GM18505 (cell line): ENCODE measurements around the gene ZNF254.
"Not testable (repeated sequence)": the region's sequence is repeated elsewhere in the genome, so short reads cannot be mapped to it uniquely, and the experiment has no call there.

Experiments used
- ATAC-seq: cut with Tn5 transposase; IDR thresholded peaks from one replicate; pipeline ENCODE4 v1.9.1; 2021; ENCODE audit not compliant: unreplicated experiment
- POLR2A ChIP-seq: IDR thresholded peaks from 4 replicates; pipeline ENCODE4 v1.6.1; 2011; ENCODE audit warnings: borderline replicate concordance; ENCODE audit not compliant: insufficient read depth, insufficient read length; ENCODE audit errors: extremely low read depth

Gene ZNF254

DNA sequence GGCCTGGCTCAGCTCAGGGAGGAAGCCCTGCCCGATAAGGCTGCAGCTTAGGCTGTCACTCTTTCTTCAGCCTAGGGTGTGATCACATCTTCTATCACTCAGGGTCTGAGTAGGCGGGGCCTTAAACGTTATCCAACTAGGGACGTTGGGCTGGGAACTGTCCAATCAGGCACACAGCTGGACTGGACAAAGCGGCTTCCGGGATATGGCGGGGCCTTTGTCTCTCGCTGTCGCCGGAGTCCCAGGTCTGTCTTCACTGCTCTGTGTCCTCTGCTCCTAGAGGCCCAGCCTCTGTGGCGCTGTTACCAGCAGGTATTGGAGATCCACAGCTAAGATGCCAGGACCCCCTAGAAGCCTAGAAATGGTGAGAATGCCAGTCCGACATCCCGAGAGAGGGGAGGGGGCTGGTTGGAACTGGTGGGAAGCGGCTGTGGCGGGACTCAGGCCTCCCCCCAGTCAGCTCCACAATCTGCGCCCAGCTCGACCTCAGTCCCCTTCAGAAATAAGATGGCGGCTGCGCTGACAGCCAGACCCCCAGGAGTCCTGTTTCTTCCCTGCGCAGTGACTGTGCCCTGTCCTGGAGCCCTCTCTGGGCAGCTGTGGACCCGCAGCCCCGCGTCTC lies at the start of gene ZNF254:
TSS of gene ZNF254 (plus strand) at position 214 of the 622 bp plus-strand sequence. CDS start at position 335, 121 bp downstream.
- TF ChIP-seq POLR2A = peak; percentile 93
- ATAC-seq = peak; percentile 100

DNA sequence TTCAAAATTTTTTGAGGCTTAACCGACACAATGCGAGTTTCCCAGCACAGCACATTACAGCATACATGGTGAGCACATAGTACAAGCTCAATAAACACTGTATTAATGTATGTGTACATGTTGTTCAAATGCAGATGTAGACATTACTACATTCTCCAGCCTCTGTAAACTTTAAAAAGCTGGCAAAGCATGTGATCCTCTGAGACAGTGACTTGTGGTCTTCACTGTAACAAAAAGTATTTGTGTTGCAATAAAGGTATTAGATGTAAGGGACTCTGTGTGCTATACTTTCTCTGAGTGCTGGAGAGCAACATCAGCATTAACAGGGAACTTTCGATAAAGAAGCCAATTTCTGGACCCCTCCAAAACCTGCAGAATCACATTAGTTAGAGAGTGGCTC lies 46.4 kb upstream of the ZNF254 start:
- ATAC-seq = no peak
- no peak for TF ChIP-seq POLR2A

DNA sequence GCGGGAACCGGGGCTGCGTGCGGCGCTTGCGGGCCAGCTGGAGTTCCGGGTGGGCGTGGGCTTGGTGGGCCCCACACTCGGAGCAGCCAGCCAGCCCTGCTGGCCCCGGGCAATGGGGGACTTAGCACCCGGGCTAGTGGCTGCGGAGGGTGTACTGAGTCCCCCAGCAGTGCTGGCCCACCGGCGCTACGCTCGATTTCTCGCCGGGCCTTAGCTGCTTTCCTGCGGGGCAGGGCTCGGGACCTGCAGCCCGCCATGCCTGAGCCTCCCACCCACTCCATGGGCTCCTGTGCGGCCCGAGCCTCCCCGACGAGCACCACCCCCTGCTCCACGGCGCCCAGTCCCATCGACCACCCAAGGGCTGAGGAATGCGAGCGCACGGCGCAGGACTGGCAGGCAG lies 45.7 kb upstream of the ZNF254 start:
- ATAC-seq = not testable (repeated sequence)

DNA sequence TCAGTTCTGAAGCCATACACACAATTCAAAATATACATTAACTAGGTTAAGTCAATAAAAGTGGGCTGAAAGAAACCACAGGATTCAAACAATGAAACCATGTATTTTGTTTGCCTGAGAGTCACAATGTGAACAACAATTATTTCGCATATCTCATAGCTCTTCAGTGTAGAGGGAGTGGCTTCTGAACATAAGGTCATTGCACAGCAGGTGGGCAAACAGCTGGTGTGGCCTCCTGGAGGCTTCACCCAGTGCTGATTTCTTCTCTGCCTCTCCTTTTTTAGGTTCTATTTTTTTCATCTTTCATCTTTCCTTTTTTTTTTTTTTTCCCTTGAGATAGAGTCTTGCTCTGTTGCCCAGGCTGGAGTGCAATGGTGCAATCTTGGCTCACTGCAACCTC lies 40.4 kb upstream of the ZNF254 start:
- no peak for ATAC-seq
- TF ChIP-seq POLR2A = no peak

DNA sequence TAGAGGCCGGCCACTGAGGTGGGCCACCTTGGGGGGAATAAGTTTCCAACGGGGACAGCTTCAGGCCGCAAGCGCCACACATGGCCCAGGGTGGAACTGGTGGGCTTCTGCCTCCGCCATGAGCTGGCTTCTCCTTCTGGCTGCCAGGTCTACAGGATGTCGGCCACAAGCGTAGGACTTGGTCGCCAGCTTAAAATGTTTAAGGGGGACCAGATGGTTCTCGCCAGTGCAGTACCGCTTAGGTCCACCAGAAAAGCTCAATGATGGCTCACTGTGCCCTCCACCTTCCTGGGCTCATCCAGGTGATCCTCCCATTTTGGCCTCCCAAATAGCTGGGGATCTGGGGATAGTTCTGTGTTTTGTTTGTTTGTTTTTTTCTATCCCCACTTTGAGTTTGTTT lies 38.7 kb upstream of the ZNF254 start:
- no peak for ATAC-seq
- no peak for TF ChIP-seq POLR2A

DNA sequence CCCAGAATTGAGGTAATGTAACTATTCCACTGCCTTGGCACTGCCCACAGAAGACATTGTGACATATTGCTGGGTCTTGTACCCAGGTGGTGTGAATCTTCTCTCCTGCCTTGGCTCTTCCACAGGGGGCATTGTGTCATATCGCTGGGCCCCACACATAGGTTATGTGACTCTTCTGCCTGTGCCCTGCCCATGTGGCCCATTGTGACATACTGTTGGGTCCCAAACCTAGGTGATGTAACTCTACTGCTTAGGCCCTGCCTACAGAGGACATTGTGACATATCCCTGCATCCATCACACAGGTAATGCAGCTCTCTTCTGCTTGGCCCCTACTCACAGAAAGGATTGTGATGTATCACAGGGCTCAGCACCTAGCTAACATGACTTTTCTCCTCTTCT lies 37.5 kb upstream of the ZNF254 start:
- no peak for ATAC-seq
- TF ChIP-seq POLR2A = no peak

DNA sequence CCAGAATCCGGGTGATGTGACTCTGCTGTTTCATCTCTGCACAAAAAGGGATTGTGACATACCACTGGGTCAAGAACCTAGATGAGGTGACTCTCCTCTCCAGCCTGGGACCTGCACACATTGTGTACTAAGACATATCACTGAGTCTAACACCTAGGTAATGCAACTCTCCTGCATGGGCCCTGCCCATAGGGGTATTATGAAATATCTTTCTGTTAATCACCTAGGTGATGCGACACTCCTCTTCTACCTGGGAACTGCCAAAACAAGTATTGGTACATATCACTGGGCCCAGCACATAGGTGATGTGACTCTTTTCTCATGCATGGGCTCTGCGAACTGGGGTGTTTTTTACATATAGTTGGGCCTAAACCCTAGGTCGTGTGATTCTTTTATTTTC lies 35.5 kb upstream of the ZNF254 start:
- no peak for ATAC-seq

DNA sequence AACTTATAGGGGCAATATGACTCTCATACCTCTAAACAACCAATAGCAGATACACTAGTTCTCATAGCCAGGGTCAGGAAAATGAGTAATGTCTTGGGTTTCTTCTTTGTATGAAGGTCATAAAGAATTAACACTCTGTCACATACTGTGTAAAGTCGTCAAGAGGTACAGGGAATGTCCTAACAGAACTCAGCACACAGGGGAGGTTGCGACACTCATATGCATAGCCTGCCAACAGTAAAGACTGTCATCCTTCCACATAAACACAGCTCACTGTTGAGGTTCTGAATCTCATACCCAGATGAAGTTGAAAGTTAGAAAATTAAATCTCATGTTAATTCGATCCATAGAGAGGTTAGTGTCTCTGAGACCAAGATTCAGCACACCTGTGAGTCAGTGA lies 34.2 kb upstream of the ZNF254 start:
- no peak for TF ChIP-seq POLR2A
- ATAC-seq = no peak

More for the DNA sequence above, 35.5 kb upstream of the ZNF254 start:
- TF ChIP-seq POLR2A = no peak

DNA sequence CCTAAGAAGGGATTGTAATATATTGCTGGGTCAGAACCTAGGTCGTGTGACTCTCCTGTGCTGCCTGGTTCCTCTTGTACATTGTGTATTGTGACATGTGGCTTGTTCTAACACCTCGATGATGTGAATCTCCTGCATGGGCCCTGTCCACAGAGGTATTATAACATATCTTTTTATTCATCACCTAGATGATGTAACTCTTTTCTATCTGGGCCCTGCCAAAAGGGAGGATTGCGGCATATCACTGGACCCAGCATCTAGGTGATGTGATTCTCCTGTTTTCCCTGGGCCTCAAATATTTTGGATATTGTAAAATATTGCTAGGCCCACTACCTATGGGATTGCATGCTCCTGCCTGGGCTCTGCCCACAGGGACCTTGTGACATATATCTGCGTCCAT lies 33.4 kb upstream of the ZNF254 start:
- no peak for ATAC-seq
- TF ChIP-seq POLR2A = no peak

DNA sequence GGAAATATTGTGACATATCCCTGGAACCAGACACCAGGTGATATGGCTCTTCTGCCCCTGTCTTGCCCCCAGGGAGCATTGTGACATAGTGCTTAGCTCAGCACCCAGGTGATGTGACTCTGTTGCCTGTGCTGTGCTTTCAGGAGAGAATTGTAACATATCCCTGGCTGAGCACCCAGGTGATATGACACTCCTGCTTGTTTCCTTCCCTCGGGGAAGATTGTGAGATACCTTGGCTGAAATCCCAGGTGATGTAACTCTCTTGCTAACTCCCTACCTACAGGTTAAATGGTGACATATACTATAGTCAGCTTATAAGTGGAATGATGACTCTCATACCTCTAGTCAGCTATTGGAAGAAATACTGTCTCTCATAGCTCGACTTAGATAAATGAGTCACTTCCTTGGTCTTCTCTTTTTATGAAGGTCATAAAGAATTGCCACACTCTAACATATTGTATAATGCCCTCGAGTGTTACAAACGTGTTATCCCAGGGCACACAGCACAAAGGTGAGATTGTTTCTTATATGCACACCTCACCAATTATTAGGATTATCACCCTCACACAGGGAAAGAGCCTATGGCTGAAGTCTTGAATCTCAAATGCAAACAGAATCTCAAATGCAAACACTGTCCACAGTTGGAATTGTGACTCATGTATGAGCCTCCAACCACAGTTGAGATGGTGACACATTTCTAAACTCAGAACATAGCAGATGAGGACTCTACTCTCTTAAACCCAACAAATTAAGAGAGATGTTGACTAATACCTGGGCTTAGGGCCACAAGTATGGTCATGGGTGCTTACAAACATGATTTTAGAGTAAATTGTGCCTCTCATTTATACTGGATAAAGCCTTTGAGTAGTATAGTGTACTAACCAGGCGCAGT lies 32.7 kb upstream of the ZNF254 start:
- ATAC-seq = no peak
- TF ChIP-seq POLR2A = no peak

DNA sequence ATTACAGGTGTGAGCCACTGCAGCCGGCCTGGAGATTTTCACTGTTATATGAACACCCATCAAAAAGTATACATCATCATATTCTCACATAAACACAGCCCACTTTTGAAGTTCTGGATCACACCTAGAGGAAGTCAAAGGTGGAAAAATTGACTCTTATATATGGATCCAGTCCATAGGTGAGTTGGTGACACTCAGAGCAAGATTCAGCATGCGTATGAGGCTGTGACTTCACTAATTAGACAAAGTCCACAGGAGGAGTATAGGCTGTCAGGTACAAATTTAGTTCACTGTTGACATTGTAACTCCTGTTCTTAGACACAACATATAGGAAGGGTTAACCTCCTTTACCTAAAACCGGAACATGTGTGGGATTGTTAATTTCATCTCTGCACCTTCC lies 31.4 kb upstream of the ZNF254 start:
- no peak for TF ChIP-seq POLR2A
- no peak for ATAC-seq

DNA sequence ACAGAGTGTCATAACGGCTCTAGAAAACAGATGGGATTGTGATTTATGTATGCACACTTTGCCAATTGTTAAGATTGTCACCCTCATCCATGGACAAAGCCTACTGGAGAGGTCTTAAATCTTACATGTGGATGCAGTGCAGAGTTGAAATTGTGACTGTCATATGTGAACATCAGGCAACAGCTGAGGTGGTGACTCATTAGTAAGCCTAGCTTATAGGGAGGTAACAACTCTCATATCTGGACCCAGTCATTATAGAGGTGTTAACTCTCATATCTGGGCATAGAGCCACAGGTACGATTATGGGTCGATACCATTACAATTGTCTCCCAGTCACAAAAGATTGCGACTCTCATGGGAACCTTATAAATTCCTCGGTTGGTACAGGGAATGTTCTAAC lies 29.8 kb upstream of the ZNF254 start:
- ATAC-seq = no peak
- TF ChIP-seq POLR2A = no peak

DNA sequence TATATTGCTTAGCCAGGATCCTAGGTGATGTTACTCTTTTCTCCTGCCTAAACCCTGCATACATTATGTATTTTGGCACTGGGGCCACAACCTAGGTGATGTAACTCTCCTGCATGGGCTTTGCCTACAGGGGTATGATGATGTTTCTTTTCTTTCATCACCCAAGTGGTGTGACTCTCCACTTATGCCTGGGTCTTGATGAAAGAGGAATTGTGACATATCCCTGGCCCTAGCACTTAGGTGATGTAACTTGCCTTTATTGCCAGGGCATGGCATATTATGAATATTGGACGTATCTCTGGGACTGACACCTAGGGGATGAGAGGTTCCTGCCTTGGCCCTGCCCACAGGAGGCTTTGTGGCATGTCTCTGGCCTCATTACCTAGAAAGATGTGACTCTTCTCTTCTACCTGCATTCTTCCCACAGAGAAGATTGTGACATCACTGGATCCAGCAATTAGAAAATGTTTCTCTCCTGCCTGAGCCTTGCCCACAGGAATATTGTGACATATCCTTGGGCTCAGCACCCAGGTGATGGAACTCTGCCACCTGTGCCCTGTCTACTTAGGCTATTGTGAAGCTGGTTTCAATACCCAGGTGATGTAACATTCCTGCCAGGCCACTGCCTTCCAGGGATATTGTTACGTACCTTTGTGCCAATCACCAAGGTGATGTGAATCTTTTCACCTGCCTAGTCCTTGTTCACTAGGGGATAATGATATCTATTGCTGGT lies 27.3 kb upstream of the ZNF254 start:
- ATAC-seq = no peak
- TF ChIP-seq POLR2A = no peak

DNA sequence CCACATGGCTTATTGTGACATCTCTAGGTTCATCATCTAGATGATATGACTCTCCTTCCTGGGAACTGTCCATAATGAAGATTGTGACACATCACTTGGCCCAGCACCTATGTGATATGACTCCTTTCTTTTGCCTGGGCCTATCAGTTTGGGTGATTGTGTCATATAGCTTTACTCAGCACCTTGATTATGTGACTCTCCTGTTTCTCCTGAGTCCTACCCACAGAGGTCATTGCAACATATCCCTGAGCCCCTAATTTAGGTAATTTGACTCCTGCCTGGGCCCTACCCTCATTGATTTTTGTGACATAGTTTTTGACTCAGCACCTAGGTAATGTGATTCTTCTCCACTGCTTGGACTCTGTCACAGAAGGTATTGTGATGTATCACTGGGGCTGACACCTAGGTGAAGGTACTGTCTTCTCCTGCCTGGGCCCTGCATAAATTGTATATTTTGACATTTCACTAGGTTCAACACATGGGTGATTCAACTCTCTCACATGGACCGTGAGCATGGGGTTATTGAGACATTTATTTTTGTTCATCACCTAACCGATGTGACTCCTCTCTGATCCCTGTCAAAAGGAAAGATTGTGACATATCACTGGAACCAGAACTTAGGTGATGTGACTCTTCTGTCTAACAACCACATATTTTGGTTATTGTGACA lies 26.2 kb upstream of the ZNF254 start:
- TF ChIP-seq POLR2A = no peak
- ATAC-seq = no peak

DNA sequence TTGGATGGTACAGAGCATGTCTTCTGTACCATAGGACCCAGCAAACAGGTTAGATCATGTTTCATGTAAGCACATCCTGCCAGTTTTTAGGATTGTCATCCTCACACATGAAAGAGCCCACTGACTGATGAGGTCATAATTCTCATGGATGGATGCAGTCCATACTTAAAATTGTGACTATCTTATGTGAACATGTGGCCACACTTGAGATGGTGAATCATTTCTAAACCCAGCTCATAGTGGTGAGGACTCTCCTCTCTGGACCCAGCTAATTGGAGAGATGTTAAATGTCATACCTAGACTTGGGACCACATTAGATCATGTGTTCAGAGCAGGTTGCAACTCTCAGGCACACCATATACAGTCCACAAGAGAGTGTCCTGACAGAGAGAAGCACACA lies 24.8 kb upstream of the ZNF254 start:
- no peak for ATAC-seq
- TF ChIP-seq POLR2A = no peak
